IPS-18c (cell line): Measurements from ENCODE around the gene BDNF.
A peak's percentile ranks its signal among the peaks of the same experiment; 100 is the strongest.

Experiments
- H3K4me3 ChIP-seq: 2 replicates; pipeline ENCODE4 v1.7.0; 2013; ENCODE audit warnings: low read depth, mild to moderate bottlenecking, low read length, moderate library complexity; ENCODE audit not compliant: insufficient read depth
- H3K9me3 ChIP-seq: one replicate; pipeline ENCODE4 v1.6.1; 2013; ENCODE audit warnings: mild to moderate bottlenecking, low read length, moderate library complexity; ENCODE audit not compliant: control insufficient read depth, insufficient read depth

The BDNF gene

DNA sequence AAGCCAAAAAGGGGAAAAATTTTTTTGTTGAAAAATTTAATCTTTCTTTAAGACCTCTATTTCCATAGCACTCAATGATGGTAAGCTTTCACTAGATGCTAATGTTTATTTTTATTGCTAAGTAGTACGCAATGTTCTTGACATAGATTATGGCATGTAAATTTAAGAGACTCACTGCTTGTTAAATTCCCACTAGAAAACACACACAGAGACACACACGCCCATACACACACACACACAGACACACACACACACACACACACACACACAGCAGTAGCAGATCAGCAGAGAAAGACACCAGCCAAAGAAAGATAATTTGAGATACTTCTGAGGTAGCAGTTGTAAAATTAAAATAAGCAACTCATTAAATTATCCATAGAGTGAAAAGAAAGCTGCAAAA lies 16.0 kb upstream of the BDNF start:
- Histone ChIP-seq H3K9me3 (no peaks in the 10 kb centered on the region), H3K4me3 (no peak overlapping the region)

DNA sequence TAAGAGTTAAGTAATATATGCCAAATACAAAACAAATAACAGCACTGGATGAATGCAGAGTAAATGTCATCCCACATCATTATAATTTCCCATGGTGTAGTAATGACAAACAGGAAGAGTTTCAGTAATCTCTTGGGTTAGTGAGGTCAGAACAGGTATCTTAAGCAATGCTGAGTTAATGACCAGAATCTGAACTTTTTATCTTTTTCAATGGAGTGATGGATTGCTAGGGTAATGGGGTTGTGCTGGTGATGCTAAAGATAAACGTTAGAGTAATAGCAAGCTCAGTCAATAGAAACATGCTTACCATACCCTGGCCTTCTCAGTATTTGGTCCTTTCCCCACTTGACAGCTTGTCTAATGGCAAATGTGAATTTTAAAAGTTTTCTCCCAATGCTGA lies 11.5 kb upstream of the BDNF start:
- Histone ChIP-seq H3K4me3 (no peak overlapping the region), H3K9me3 (no peaks in the 10 kb centered on the region)

DNA sequence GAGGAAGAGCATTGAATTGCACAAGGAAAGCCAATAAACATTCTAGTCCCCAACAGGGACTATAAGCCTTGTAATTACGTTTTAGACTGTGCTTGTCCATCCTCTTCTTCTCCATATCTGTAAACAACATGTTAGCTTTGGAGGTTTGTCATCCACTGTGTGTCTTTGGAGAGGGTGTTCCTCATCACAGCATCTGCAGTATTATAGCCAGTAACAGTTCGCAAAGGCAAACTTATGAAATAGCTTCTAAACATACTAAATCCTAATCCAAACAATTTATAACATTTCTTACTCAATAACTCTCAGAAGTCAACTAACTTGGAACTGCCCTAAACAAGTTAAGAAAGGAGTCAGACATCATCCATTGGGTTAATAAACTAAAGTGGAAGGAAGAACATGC lies 10.3 kb upstream of the BDNF start:
- no peaks in the 10 kb centered on the region for H3K9me3 ChIP-seq
- H3K4me3 ChIP-seq = no peak overlapping the region

DNA sequence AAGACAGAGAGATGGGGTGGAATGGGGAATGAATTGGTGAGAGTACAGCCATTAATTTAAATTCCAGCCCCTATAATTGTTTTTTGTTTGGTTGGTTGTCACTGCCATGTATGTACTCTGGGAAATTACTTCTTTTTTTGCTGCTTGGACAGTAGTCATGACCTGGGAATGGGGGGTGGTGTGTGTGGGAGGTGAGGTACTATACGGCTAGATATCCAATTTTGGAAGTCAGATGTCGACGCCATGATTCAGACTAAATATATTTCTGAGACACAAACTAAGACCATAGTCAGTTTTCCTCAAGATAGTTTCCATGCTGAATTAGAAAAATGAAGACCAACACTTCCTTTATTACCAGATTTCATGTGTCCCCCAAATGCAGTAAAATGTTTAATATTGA lies 7.4 kb upstream of the BDNF start:
- H3K9me3 ChIP-seq = no peaks in the 10 kb centered on the region
- no peak overlapping the region for H3K4me3 ChIP-seq

- no peaks in the 10 kb centered on the region for H3K9me3 ChIP-seq
Observed at GRCh38 chr11:27705873-27706820, 5.9 kb upstream of the BDNF start.

DNA sequence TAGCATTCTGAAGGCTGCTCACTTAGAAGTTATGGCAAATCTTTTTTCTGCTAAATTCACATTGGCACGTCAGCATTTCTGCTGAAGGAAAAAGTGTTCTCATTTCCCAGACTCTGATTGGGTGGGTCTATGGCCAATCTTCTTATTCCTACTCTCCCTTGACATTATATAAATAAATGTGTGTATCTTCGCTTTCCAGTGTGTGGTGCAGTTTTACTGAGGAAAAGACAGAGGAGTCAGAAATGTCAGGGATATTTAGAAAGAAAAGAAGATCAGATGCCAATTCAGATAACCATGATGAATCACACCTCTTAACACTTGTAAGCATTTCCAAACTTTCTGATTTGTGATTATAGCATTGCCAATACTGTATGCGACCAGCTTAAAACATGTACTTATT lies 3.2 kb upstream of the BDNF start:
- Histone ChIP-seq H3K9me3 (no peaks in the 10 kb centered on the region), H3K4me3 (no peak overlapping the region)

More at GRCh38 chr11:27705873-27706820, 5.9 kb upstream of the BDNF start:
- no peak overlapping the region for H3K4me3 ChIP-seq

DNA sequence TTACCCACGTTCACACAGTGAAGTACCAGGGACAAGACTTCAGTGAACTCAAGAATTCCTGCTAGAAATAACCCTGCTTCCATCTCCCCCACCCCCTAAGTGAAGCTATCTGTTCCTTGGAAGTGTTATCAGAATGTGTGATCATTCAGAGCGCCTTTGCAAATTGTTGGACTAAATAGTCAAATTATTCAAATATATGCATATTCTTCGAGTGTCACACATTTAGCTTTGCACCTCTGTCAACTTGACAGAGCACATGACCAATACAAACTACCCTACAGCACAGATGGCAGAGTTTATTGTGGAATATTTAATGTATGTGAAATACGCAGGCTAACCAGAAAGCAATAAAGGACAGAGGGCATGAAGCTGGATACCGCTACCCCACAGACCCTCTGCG lies 2.6 kb upstream of the BDNF start:
- Histone ChIP-seq H3K4me3 (no peak overlapping the region), H3K9me3 (no peaks in the 10 kb centered on the region)

DNA sequence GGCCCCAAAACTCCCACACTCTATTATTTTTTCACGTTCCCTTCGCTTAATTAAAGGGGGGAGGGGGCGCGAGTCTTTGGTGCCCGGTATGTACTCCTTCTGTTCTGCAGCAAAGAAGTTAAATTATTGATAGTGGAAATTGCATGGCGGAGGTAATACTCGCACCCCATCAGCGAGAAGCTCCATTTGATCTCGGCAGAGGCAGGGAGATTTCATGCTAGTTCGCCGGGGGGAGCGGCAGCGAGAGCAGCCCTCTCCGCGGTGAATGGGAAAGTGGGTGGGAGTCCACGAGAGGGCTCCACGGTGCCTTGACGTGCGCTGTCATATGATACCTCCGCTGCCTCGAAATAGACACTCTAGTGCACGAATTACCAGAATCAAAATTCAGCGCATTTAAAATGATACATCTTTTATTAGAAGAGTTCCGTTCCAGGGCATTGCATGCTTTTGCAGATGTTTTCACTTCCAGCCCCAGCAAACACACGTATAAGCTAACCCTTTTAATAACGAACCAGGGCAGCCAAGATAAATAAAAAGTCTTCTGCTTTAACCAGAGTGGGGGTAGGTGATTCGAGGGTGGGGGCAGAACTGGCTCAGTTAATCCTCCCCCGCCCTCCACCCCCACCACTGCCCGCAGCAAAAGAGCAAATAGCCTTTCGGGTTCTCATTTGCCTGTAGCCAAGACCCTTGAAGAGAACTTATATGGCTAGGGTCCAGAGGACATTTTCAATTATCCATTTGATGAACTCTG lies 1.3 kb upstream of the BDNF start:
- no peaks in the 10 kb centered on the region for H3K9me3 ChIP-seq
- H3K4me3 ChIP-seq = peak overlapping the region; percentile 64

GRCh38 chr11:27699926-27700350 lies 317 bp downstream of the BDNF start:
- H3K4me3 ChIP-seq = peak overlapping the region; percentile 55

DNA sequence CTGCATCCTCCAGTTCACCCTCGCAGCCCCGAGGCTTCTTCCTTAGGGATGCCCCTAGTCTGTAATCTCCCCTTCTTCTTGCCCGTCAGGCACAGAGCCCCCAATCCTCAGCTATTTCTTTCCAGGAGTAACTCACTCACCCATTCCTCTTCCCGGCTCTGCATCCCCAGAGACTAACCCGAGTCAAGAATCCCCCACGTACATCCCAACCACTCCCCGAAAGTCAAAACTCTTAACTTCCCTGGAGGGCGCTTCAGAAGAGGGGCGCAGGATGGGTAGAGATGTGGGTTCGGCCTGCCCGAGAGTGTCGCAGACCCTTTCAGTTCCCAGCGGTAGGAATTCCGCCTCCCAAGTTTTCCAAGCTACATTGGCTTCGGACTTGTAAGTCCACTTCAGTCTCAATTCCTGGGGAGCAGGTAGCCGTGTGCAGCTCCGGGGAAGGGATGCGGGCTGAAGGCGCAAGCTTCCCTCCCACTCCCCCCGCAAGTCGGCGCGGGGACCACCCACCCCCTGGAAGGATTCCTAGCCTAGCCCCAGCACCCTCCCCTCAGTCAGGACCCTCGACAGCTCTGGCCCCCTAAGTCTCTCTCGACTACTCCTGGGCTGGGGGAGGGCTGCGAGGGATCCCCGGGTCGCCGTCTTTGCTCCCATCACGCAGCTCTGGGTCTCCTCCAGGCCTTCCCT lies 871 bp downstream of the BDNF start:
- Histone ChIP-seq H3K9me3 (no peaks in the 10 kb centered on the region), H3K4me3 (peak overlapping the region; percentile 55)

More at GRCh38 chr11:27699926-27700350, 317 bp downstream of the BDNF start:
- no peaks in the 10 kb centered on the region for H3K9me3 ChIP-seq

DNA sequence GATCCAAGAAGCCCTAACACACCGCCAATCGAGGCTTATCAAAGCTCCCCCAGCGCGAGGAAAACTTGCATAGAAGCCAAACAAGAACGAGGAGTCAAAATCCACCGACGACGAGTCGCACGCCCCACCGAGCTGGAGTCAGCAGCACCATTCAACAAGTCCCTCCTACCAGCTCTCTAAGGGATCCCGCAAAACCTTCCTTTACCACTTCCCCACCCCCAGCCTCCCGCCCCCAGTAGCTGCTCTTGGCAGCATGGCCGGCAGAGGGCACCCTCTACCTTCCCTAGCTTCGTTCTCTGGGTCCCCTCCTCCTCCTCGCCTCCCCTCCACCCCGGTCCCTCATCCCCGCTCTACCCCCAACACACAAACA lies 1.4 kb downstream of the BDNF start:
- Histone ChIP-seq H3K4me3 (peak overlapping the region; percentile 55), H3K9me3 (no peaks in the 10 kb centered on the region)

GRCh38 chr11:27697679-27698275 lies 2.5 kb downstream of the BDNF start:
- Histone ChIP-seq H3K9me3 (no peaks in the 10 kb centered on the region), H3K4me3 (no peak overlapping the region)

- no peaks in the 10 kb centered on the region for H3K9me3 ChIP-seq
- H3K4me3 ChIP-seq = no peak overlapping the region
Observed at GRCh38 chr11:27696961-27697360, 3.3 kb downstream of the BDNF start.

DNA sequence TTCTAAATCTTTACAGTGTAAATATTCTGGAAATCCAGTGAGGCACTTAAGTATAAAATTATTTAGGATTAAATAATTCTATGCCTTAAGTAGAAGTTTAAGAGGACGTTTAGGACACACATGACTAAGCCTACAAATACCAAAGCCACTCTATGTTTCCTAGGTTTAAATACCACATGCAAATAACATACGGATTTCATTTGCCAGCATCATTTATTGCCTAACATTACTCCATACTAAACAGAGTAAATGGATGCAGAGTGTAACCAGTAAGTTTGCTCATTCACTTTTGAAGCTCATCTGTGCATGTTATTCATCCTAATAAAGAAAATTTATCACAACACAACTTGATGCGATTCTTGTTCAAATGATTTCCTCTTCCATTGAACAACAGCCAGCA lies 4.1 kb downstream of the BDNF start:
- Histone ChIP-seq H3K9me3 (no peaks in the 10 kb centered on the region), H3K4me3 (no peak overlapping the region)

- H3K9me3 ChIP-seq = no peaks in the 10 kb centered on the region
Observed at GRCh38 chr11:27694992-27695391, 5.3 kb downstream of the BDNF start.

GRCh38 chr11:27693398-27693797 lies 6.9 kb downstream of the BDNF start:
- H3K4me3 ChIP-seq = no peak overlapping the region
- no peaks in the 10 kb centered on the region for H3K9me3 ChIP-seq

More at GRCh38 chr11:27694992-27695391, 5.3 kb downstream of the BDNF start:
- H3K4me3 ChIP-seq = no peak overlapping the region

GRCh38 chr11:27692781-27693180 lies 7.5 kb downstream of the BDNF start:
- H3K4me3 ChIP-seq = no peak overlapping the region
- no peaks in the 10 kb centered on the region for H3K9me3 ChIP-seq
